Measurements from ENCODE around the gene FCMR.
A peak's percentile ranks its signal among the peaks of the same experiment; 100 is the strongest.

Gene FCMR

GRCh38 chr1:206921772-206922265 is at the start of gene FCMR:
Gene FCMR (minus strand): TSS chr1:206921941. CDS start chr1:206921854, 87 bp downstream.
- Histone ChIP-seq H3K4me3 (no peak within 1 kb of the TSS), H3K27ac (no peak within 1 kb of the TSS), H3K36me3 (no peaks in the 10 kb centered on the region), H3K9me3 (no peaks in the 10 kb centered on the region), H3K4me1 (no peaks in the 10 kb centered on the region), H3K27me3 (peaks cover 0 to 9% of the 10 kb centered on the region in 2 donors)
- TF ChIP-seq CTCF (IDR thresholded peaks at IDR 0.05) = no peak
- intact Hi-C loops (cut with DNase I; ENCODE audit: low total_unique reads) = no loop called here
- DNase-seq = peak in 1 of 2 donors; percentile 36

DNA sequence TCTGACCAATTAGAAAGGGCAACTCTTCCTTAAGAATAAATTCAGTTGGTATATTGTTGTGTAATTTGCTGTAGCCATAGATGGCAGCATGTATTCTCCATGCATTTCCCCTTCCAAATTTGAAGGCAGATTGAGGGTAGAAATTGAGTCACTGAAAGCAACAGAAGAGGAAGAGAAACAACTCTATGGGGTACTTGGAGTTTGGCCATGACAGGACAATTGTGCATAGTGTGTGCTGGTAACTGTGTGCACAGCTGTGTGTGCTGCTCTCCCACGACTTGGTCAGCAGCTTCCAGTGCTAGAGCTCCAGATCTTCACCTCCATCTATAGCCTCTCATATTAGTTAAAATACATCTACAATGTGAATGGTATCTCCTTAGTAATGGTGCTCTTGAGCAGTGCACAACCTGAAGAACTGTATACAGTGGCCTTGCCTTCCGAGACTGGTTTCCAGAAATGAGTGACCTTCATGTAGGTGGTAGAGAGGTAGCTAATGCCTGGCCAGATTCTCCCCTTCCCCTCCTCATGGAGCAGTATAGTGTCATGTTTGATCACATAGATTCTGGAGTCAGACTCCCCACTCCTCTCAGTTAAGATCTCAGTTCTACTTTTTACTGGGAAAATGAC is 49.4 kb upstream of the FCMR start:
- no peaks in the 10 kb centered on the region for H3K9me3 ChIP-seq
- H3K27me3 ChIP-seq = peaks cover 0 to 23% of the 10 kb centered on the region in 2 donors
- intact Hi-C loops (cut with DNase I; ENCODE audit: low total_unique reads) = no loop called here
- no peak for DNase-seq
- no peaks in the 10 kb centered on the region for H3K4me1 ChIP-seq
- TF ChIP-seq CTCF (IDR thresholded peaks at IDR 0.05) = no peak
- H3K4me3 ChIP-seq = no peak overlapping the region
- H3K36me3 ChIP-seq = no peaks in the 10 kb centered on the region
- no peak overlapping the region for H3K27ac ChIP-seq

- H3K9me3 ChIP-seq = no peaks in the 10 kb centered on the region
- H3K4me3 ChIP-seq = no peak within 1 kb of the TSS
- H3K36me3 ChIP-seq = no peaks in the 10 kb centered on the region
- no peak for TF ChIP-seq CTCF (IDR thresholded peaks at IDR 0.05)
- no peak for DNase-seq
- H3K27me3 ChIP-seq = peaks cover 0 to 23% of the 10 kb centered on the region in 2 donors
- intact Hi-C loops (cut with DNase I; ENCODE audit: low total_unique reads) = no loop called here
- H3K4me1 ChIP-seq = no peaks in the 10 kb centered on the region
- no peak within 1 kb of the TSS for H3K27ac ChIP-seq
These were observed 48.7 kb upstream of the FCMR start, which contains the start of gene FCAMR for GRCh38 chr1:206970446-206970845. Gene FCAMR (minus strand): TSS chr1:206970460. CDS start chr1:206970125, 335 bp downstream.

DNA sequence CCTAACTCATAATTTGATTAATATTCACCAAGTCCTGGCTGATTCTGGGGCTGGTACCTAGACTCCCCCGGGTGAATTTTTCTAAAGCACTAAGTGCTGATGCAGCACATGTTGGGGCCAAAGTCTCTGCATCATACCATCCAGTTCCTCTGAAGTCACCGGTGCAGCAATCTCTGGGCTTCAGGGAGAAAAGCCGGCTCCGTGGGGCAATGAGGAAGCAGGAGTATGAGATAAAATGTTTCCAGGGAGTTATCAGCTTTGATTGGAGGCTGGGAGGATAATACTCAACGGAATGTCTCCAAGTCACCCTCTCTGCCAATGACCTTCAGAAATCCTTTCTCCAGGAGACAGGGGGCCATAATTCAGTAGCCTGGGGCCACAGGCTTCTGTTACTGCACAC is 47.3 kb upstream of the FCMR start:
- no peak for DNase-seq
- H3K4me1 ChIP-seq = no peaks in the 10 kb centered on the region
- peaks cover 0 to 23% of the 10 kb centered on the region in 2 donors for H3K27me3 ChIP-seq
- intact Hi-C loops (cut with DNase I; ENCODE audit: low total_unique reads) = no loop called here
- TF ChIP-seq CTCF (IDR thresholded peaks at IDR 0.05) = no peak
- no peak overlapping the region for H3K4me3 ChIP-seq
- H3K36me3 ChIP-seq = no peaks in the 10 kb centered on the region
- no peak overlapping the region for H3K27ac ChIP-seq
- no peaks in the 10 kb centered on the region for H3K9me3 ChIP-seq

- H3K27ac ChIP-seq = no peak overlapping the region
These were observed 45.5 kb upstream of the FCMR start for GRCh38 chr1:206967096-206967849.

More at GRCh38 chr1:206967096-206967849, 45.5 kb upstream of the FCMR start:
- intact Hi-C loops (cut with DNase I; ENCODE audit: low total_unique reads) = no loop called here
- Histone ChIP-seq H3K9me3 (no peaks in the 10 kb centered on the region), H3K36me3 (no peaks in the 10 kb centered on the region), H3K4me3 (no peak overlapping the region), H3K27me3 (peaks cover 0 to 23% of the 10 kb centered on the region in 2 donors), H3K4me1 (no peaks in the 10 kb centered on the region)
- no peak for TF ChIP-seq CTCF (IDR thresholded peaks at IDR 0.05)
- DNase-seq = no peak

Measured in tibial artery (tissue), 4 donors.